GM19395 (cell line): Measurements from ENCODE around the gene CDH13.

Source experiments
- ATAC-seq: cut with Tn5 transposase; IDR thresholded peaks from one replicate; pipeline ENCODE4 v1.9.1; 2021; ENCODE audit warnings: mild to moderate bottlenecking, moderate library complexity; ENCODE audit not compliant: unreplicated experiment

Gene CDH13

GRCh38 chr16:83755391-83755790 lies 1128.6 kb downstream of the CDH13 start:
- ATAC-seq: no peak

- ATAC-seq: no peak
These were observed 1135.6 kb downstream of the CDH13 start for GRCh38 chr16:83762141-83762991.

GRCh38 chr16:83762992-83763358 lies 1136.2 kb downstream of the CDH13 start:
- no peak for ATAC-seq

GRCh38 chr16:83768986-83769385 lies 1142.2 kb downstream of the CDH13 start:
- no peak for ATAC-seq

- no peak for ATAC-seq
These were observed 1142.7 kb downstream of the CDH13 start for GRCh38 chr16:83769397-83770008.

GRCh38 chr16:83771306-83771942 lies 1144.7 kb downstream of the CDH13 start:
- ATAC-seq: no peak

- no peak for ATAC-seq
These were observed 1146.0 kb downstream of the CDH13 start for GRCh38 chr16:83772806-83773205.

- no peak for ATAC-seq
These were observed 1147.3 kb downstream of the CDH13 start for GRCh38 chr16:83774066-83774465.

- ATAC-seq: no peak
These were observed 1150.2 kb downstream of the CDH13 start for GRCh38 chr16:83776944-83777343.

- no peak for ATAC-seq
These were observed 1153.1 kb downstream of the CDH13 start for GRCh38 chr16:83779886-83780285.

- no peak for ATAC-seq
These were observed 1158.7 kb downstream of the CDH13 start for GRCh38 chr16:83785455-83785854.

GRCh38 chr16:83789642-83790401 lies 1163.1 kb downstream of the CDH13 start:
- ATAC-seq: no peak

GRCh38 chr16:83791916-83792315 lies 1165.1 kb downstream of the CDH13 start:
- no peak for ATAC-seq

- no peak for ATAC-seq
These were observed 1165.6 kb downstream of the CDH13 start for GRCh38 chr16:83792391-83792790.

- ATAC-seq: no peak
These were observed 1166.4 kb downstream of the CDH13 start for GRCh38 chr16:83793179-83793578.

- ATAC-seq: no peak
These were observed 1168.2 kb downstream of the CDH13 start for GRCh38 chr16:83794860-83795554.

GRCh38 chr16:83797013-83797412 lies 1170.2 kb downstream of the CDH13 start:
- ATAC-seq: no peak

- ATAC-seq: no peak
These were observed 1172.6 kb downstream of the CDH13 start for GRCh38 chr16:83799336-83799735.

GRCh38 chr16:83802135-83802534 lies 1175.4 kb downstream of the CDH13 start:
- peak; percentile 65 for ATAC-seq

GRCh38 chr16:83802554-83803205 lies 1175.9 kb downstream of the CDH13 start:
- ATAC-seq: peak; percentile 9
